ENCODE measurements around the gene GABRB1. TPM values are rescaled to one million over a fixed set of nuclear protein-coding genes. Genes with fewer than 3 reads are reported as not detected.
A peak's percentile ranks its signal among the peaks of the same experiment; 100 is the strongest.

The GABRB1 gene
- total RNA-seq, 6 experiments from 2014 or later, result 0.43 TPM; not detected in 5

DNA sequence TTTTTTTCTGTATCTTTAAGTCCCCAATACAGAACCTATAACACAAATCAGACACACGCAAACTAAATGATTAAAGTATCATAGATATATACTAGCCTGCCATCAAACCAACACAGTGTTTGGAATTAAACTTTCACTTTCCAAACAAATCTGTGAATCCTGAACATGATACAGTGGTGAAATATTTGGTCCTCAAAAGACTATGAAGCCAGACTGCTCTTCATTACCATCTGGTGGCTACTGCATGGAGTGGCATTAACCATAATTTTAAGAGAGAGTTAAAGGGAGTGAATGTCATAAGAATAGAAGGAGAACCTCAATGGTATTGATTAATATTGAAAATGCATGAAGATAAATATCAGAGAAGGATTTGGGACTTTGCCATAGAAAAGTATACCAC, 28.8 kb upstream of the GABRB1 start:
- no peaks in the 10 kb centered on the region for H3K27me3 ChIP-seq

DNA sequence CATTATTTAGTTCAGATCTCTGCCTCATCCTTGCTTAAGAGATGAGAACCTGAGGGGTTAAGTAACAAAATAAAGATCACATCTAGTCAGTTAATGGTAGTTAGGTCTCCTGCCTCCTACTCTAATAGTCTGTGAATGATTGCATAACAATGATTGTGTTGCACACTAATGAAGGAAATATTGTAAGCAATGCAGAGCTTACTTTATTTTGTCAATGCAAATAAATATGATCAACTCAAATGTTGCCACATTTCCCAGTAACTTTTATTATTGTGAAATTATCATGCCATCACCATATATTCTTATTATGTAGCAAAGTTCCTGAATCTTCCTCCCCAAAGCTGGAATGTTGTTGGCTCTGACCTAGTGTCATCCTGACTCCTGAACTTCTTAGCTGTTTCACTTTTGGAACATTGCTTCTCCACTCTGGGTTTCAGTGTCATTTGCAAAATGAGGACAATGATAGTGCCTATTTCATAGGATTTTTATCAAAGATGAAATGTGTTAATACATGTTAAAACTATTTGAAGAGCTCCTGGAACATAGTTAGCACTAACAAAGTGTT, 20.9 kb upstream of the GABRB1 start:
- Histone ChIP-seq H3K9me3 (no peaks in the 10 kb centered on the region), H3K36me3 (no peaks in the 10 kb centered on the region), H3K27me3 (no peaks in the 10 kb centered on the region), H3K27ac (no peak overlapping the region), H3K4me3 (peak overlapping the region in 1 of 3 donors; percentile 26), H3K4me1 (no peaks in the 10 kb centered on the region)
- DNase-seq (no peak), ATAC-seq (peak in 3 of 4 donors; percentile 52 to 55 (median 52))
- no peak for TF ChIP-seq CTCF (IDR thresholded peaks at IDR 0.05)
- TF ChIP-seq POLR2A (IDR thresholded peaks at IDR 0.05), result no peak
- intact Hi-C loops (cut with DNase I), result no loop called here

More for the DNA sequence above, 28.8 kb upstream of the GABRB1 start:
- Histone ChIP-seq H3K4me3 (no peak overlapping the region), H3K27ac (no peak overlapping the region), H3K4me1 (no peaks in the 10 kb centered on the region), H3K9me3 (no peaks in the 10 kb centered on the region), H3K36me3 (no peaks in the 10 kb centered on the region)
- TF ChIP-seq POLR2A (IDR thresholded peaks at IDR 0.05), result no peak
- peak in 1 of 4 donors; percentile 14 for TF ChIP-seq CTCF (IDR thresholded peaks at IDR 0.05)
- intact Hi-C loops (cut with DNase I), result no loop called here
- DNase-seq (no peak), ATAC-seq (peak in 1 of 4 donors; percentile 48)
- WGBS (ENCODE audit: insufficient coverage, low coverage, low lambda C conversion rate, missing lambda C conversion rate), result 57% methylated on average over 1 of the region's 1 CpG

DNA sequence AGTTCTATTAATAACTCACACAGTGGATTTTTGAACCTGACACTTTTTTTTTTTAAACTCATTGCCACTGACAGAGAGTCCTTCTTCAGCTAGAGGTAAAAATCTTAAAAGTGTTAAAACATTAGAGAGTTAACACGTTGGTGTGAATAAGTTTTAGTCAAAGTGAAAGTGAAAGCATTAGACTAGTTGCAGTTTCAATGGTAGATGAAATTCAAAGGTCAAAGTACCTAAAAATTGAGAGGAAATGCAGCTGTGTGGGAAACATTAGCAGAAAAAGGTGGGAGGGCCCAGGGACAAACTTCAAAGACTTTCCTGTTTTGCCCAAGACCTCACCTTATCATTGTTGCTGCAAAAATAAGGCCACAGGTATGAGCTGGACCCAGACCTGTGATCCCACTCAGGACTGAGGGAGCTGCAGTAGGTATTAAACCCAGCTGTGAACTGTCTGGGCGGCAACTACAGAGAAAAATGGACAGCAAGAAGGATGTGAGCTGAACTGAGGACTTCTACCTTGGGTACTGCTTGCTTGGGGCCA, 20.4 kb upstream of the GABRB1 start:
- no peak overlapping the region for H3K27ac ChIP-seq
- no peaks in the 10 kb centered on the region for H3K9me3 ChIP-seq
- H3K36me3 ChIP-seq, result no peaks in the 10 kb centered on the region
- ATAC-seq, result peak; percentile 44 to 89 (median 78)
- WGBS (ENCODE audit: insufficient coverage, low coverage, low lambda C conversion rate, missing lambda C conversion rate), result 0% methylated on average over 1 of the region's 2 CpGs
- peak overlapping the region in 1 of 3 donors; percentile 26 for H3K4me3 ChIP-seq
- no peaks in the 10 kb centered on the region for H3K4me1 ChIP-seq
- H3K27me3 ChIP-seq, result no peaks in the 10 kb centered on the region
- TF ChIP-seq CTCF (IDR thresholded peaks at IDR 0.05), result no peak
- no peak for TF ChIP-seq POLR2A (IDR thresholded peaks at IDR 0.05)
- DNase-seq, result no peak
- intact Hi-C loops (cut with DNase I), result no loop called here

GRCh38 chr4:47012676-47013075, 18.7 kb upstream of the GABRB1 start:
- Histone ChIP-seq H3K27me3 (no peaks in the 10 kb centered on the region), H3K9me3 (no peaks in the 10 kb centered on the region), H3K4me3 (no peak overlapping the region), H3K27ac (no peak overlapping the region), H3K36me3 (no peaks in the 10 kb centered on the region), H3K4me1 (no peaks in the 10 kb centered on the region)
- ATAC-seq (no peak), DNase-seq (no peak)
- TF ChIP-seq POLR2A (IDR thresholded peaks at IDR 0.05) (no peak), CTCF (IDR thresholded peaks at IDR 0.05) (no peak)
- intact Hi-C loops (cut with DNase I), result no loop called here

GRCh38 chr4:47013373-47013772, 18.0 kb upstream of the GABRB1 start:
- ATAC-seq (no peak), DNase-seq (no peak)
- Histone ChIP-seq H3K27ac (no peak overlapping the region), H3K27me3 (no peaks in the 10 kb centered on the region), H3K4me3 (no peak overlapping the region), H3K9me3 (no peaks in the 10 kb centered on the region), H3K36me3 (no peaks in the 10 kb centered on the region), H3K4me1 (no peaks in the 10 kb centered on the region)
- intact Hi-C loops (cut with DNase I), result no loop called here
- no peak for TF ChIP-seq CTCF (IDR thresholded peaks at IDR 0.05)
- TF ChIP-seq POLR2A (IDR thresholded peaks at IDR 0.05), result no peak
- 70% methylated on average over 3 of the region's 3 CpGs for WGBS (ENCODE audit: insufficient coverage, low coverage, low lambda C conversion rate, missing lambda C conversion rate)

Data from right lobe of liver (tissue), 6 donors.